Small intestine (tissue), 7 donors: Measurements from ENCODE around the gene MAP3K6. TPM values are rescaled to one million over a fixed set of nuclear protein-coding genes. Genes with fewer than 3 reads are reported as not detected.

Experiments
- DNase-seq, 2 donors: peaks; one replicate each; pipeline versions ENCODE4 v3.0.0 to v3.0.0-alpha.2; 2013
- FAIRE-seq: peaks from 2 replicates; lab custom pipeline; 2012; peaks lifted over from hg19 to GRCh38; lab: Jason Lieb, UNC
- H3K27ac ChIP-seq, 3 donors: one replicate each; pipeline ENCODE4 v1.5.1; 2013; ENCODE audit warnings: low read length in 2 of 3, mild to moderate bottlenecking in 2 of 3, control low read depth in 1 of 3, inconsistent platforms in 1 of 3, low read depth in 1 of 3, moderate library complexity in 1 of 3
- H3K27me3 ChIP-seq, 3 donors: one replicate each; pipeline ENCODE4 v1.6.1; 2013; ENCODE audit warnings: low read length in 3 of 3, inconsistent platforms in 1 of 3; ENCODE audit not compliant: control insufficient read depth in 3 of 3, insufficient read depth in 3 of 3
- H3K36me3 ChIP-seq, 3 donors: one replicate each; pipeline ENCODE4 v1.6.1; 2013; ENCODE audit warnings: low read length in 3 of 3, inconsistent platforms in 1 of 3, low read depth in 1 of 3, mild to moderate bottlenecking in 1 of 3, moderate library complexity in 1 of 3; ENCODE audit not compliant: control insufficient read depth in 3 of 3, insufficient read depth in 2 of 3
- H3K4me1 ChIP-seq, 3 donors: one replicate each; pipeline ENCODE4 v1.6.1; 2013; ENCODE audit warnings: low read length in 2 of 3, inconsistent platforms in 1 of 3, low read depth in 1 of 3, mild to moderate bottlenecking in 1 of 3, moderate library complexity in 1 of 3; ENCODE audit not compliant: control insufficient read depth in 3 of 3, insufficient read depth in 2 of 3
- H3K4me3 ChIP-seq, 3 donors: one replicate each; pipeline ENCODE4 v1.5.1; 2013; ENCODE audit warnings: low read length in 3 of 3, control low read depth in 1 of 3, inconsistent platforms in 1 of 3, low read depth in 1 of 3, mild to moderate bottlenecking in 1 of 3, moderate library complexity in 1 of 3
- H3K9me3 ChIP-seq, 2 donors: one replicate each; pipeline ENCODE4 v1.6.1; 2013; ENCODE audit warnings: low read depth in 1 of 2, low read length in 1 of 2; ENCODE audit not compliant: control insufficient read depth in 2 of 2, insufficient read depth in 1 of 2
- WGBS, 3 donors: extraction: QIAGEN DNeasy Blood & Tissue Kit; methylation state at CpG; one replicate each; pipeline ENCODE4 v1.1.7; 2013; 5-methylcytosine and 5-hydroxymethylcytosine counted together
- polyA plus RNA-seq, 4 donors: library from polyadenylated mRNA; stranded (reverse) in 3 of 4; unstranded in 1 of 4; fragments of 200-250 nt in 3 of 4; fragments of 120-200 nt in 1 of 4; gene quantifications; one replicate each; pipeline versions ENCODE4 v1.2.1 to v1.2.3, GENCODE V29; 2013
- donor health status: healthy with polysubstance abuse.
- donor health status: control.
- donor health status: control.
- donor health status: Bipolar disorder and iron deficiency.
- donor health status: healthy.

MAP3K6 gene
- polyA plus RNA-seq, 4 donors = 1.6 to 19.4 (median 5.2) TPM

DNA sequence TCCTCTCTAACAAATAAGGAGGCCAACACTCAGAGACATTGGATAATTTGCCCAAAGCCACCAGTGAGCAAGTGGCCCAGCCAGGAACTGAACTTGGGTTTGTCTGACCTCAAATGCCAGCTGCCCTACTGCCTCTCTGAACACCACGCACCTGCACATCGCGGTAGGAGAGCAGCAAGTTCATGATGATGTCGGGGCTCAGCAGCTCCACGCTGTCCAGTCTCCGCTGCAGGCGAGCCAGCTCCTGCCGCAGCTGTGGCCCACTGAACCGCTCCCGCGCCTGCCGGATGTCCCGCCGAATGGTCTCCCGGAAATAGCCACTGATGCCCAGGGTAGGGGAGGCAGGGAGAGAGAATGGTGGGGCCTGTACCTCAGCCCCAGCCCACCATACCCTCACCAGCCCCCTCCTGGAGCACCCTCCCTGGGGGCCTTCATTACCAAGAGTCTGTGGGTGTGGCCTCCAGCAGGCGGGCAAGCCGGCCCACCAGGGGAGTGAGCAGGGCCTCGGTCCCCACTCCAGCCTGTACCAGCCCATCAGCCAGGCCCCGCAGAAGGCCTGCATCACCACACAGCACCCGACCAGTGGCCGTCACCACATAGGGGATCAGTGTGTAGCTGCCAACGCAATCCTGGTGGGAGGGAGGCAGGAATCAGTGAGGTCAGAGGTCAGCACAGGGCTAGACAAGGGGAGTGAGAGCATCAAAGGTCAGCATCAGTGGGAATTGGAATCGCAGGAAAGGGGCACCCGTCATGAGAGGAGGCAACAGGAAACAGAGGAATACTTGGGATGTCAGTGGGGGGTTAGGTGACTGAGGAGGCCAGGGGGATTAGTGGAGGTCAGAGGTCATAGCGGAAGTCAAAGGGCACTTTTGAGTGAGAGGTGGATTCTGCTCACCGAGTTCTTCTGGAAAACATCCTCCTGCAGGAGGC, 2.7 kb downstream of the MAP3K6 start:
- Histone ChIP-seq H3K36me3 (peaks cover 0 to 16% (median 0%) of the 10 kb centered on the region in 3 donors), H3K9me3 (no peaks in the 10 kb centered on the region), H3K4me3 (no peak overlapping the region), H3K4me1 (peaks cover 0 to 26% (median 4%) of the 10 kb centered on the region in 3 donors), H3K27me3 (peaks cover 0 to 20% (median 0%) of the 10 kb centered on the region in 3 donors), H3K27ac (no peak overlapping the region)
- 88 to 89% (median 89%) methylated on average over 26 of the region's 26 CpGs for WGBS, 3 donors
- FAIRE-seq (no peak), DNase-seq (no peak)

DNA sequence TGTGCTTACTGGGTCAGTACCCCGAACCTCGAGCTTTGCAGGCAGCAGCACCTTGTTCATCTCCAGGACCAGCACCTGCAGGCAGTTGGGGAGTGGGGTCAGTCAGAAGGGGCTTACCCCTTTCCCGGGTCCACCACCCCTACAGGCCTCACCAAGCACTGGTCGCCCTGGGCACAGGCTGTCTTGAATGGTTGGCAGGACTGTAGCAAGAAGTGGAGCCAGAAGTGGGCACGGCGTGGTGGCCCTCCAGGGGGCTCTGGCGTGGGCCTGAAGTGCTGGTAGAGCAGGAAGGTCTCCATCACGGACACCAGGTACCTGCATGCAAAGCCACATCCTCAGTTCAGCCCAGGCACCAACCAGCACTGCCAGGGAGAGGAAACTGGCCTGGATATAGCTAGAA, 5.2 kb downstream of the MAP3K6 start:
- DNase-seq = no peak
- Histone ChIP-seq H3K4me1 (peaks cover 0 to 31% (median 4%) of the 10 kb centered on the region in 3 donors), H3K27ac (no peak overlapping the region), H3K9me3 (no peaks in the 10 kb centered on the region), H3K27me3 (peaks cover 0 to 35% (median 0%) of the 10 kb centered on the region in 3 donors), H3K36me3 (peaks cover 0 to 16% (median 3%) of the 10 kb centered on the region in 3 donors), H3K4me3 (no peak overlapping the region)
- 89 to 94% (median 90%) methylated on average over 8 of the region's 8 CpGs for WGBS, 3 donors
- no peak for FAIRE-seq

DNA sequence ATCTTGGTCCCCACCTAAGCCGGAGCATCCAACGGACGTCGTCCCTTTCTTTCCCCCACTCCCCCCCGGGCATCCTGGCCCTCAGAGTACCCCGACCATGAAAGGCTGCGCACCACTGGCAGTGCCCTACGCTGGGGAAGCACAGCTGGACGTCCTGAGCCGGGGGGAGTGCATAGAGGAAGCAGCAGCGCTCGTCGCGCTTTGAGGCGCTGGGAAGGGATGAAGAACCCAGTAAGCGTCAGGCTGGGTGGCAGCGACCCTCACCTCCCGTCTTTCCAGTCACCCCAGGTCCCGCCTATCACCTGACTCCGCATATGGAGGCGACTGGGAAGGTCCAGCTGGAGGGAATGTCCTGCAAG, 5.7 kb downstream of the MAP3K6 start:
- Histone ChIP-seq H3K27me3 (peaks cover 0 to 35% (median 0%) of the 10 kb centered on the region in 3 donors), H3K36me3 (peaks cover 0 to 16% (median 4%) of the 10 kb centered on the region in 3 donors), H3K9me3 (no peaks in the 10 kb centered on the region), H3K4me1 (peaks cover 0 to 33% (median 4%) of the 10 kb centered on the region in 3 donors), H3K4me3 (no peak overlapping the region), H3K27ac (no peak overlapping the region)
- no peak for DNase-seq
- 83 to 85% (median 84%) methylated on average over 21 of the region's 21 CpGs for WGBS, 3 donors
- no peak for FAIRE-seq

DNA sequence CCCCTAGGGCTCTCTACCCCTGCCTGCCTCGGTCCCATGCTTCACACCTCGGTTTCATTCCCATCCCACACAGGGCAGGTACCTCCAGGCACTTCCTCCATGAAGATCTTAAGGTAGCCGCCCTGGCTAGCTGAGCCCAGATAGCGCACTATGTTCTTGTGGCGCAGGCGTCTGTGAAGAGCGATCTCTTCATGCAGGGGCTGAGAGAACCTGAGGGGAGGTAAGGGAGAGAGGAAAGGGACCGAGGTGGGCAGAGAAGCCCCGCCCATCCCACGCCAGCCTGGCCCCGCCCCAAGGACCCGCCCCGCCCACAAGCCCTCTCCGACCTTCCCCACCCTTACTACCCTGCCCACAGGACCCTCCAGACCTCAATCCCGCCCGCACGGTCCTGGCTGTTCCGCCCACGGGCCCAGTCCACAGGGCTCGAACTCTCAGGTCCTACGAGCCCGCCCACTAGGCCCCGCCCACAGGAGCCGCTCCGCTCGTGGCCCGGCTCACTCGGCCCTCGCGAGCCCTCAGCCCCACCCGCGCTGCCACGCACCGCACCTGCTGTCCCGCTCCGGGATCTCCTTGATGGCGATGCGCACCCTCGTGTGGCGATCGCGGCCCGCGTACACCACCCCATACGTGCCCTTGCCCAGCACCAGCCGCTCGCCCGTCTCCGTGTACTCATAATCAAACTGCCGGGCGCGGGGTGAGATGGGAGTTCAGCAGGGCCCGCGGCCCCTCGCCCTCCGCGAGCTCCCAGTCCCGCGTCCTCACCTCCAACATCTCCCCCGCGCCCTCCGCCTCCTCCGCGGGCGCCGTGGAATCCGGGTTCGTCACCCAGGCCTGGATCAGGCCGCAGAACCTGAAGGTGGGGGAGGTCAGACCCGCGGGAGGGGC, 6.4 kb downstream of the MAP3K6 start:
- peaks cover 0 to 35% (median 0%) of the 10 kb centered on the region in 3 donors for H3K27me3 ChIP-seq
- no peaks in the 10 kb centered on the region for H3K9me3 ChIP-seq
- DNase-seq (peak in 1 of 2 donors; percentile 59), FAIRE-seq (no peak)
- H3K4me1 ChIP-seq = peaks cover 0 to 30% (median 4%) of the 10 kb centered on the region in 3 donors
- H3K27ac ChIP-seq = no peak overlapping the region
- peaks cover 0 to 20% (median 4%) of the 10 kb centered on the region in 3 donors for H3K36me3 ChIP-seq
- H3K4me3 ChIP-seq = peak overlapping the region in 2 of 3 donors; percentile 24 to 33
- WGBS, 3 donors = 21 to 32% (median 24%) methylated on average over 50 to 71 of the region's 71 CpGs

DNA sequence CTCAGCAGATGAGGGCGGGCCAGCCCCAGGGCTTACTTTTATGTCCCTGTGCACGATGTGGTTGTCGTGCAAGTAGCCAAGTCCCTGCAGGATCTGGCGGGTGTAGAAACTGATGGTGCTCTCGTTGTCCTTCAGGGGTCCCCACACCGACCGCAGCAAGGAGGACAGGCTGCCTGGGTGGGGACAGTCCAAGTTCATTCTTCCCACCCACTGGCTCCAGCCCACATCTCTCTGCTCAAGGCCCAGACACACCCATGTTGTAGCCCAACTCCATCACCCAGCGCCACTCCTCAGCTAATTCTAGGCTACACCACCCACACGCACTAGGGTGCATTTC, 7.0 kb downstream of the MAP3K6 start:
- no peak overlapping the region for H3K27ac ChIP-seq
- FAIRE-seq (no peak), DNase-seq (no peak)
- peaks cover 0 to 25% (median under 1%) of the 10 kb centered on the region in 3 donors for H3K4me1 ChIP-seq
- H3K36me3 ChIP-seq = peaks cover 0 to 24% (median 4%) of the 10 kb centered on the region in 3 donors
- peaks cover 0 to 35% (median 0%) of the 10 kb centered on the region in 3 donors for H3K27me3 ChIP-seq
- H3K4me3 ChIP-seq = peak overlapping the region in 1 of 3 donors; percentile 24
- WGBS, 3 donors = 35 to 58% (median 45%) methylated on average over 9 of the region's 9 CpGs
- no peaks in the 10 kb centered on the region for H3K9me3 ChIP-seq

DNA sequence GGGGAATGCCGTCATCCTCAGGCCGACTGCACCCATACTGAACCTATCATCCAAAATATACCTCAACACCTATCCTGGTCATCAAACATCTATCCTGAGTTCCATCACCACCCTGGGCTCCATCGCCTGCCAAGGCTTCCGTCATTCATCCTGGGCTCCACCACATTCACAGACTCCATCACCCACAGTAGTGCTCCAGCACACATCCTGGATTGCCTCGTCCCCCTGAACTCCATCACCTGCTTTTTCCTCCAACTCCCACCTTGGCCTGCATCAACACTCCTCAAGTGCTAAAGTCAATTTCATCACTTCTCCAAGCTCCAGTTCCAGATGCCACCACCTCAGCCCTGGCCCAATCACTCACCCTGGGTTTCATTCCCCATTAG, 7.8 kb downstream of the MAP3K6 start:
- DNase-seq = no peak
- no peak for FAIRE-seq
- 96 to 97% (median 97%) methylated on average over 5 of the region's 5 CpGs for WGBS, 3 donors
- Histone ChIP-seq H3K9me3 (no peaks in the 10 kb centered on the region), H3K27ac (no peak overlapping the region), H3K27me3 (peaks cover 0 to 35% (median 0%) of the 10 kb centered on the region in 3 donors), H3K4me1 (peaks cover 0 to 21% (median 0%) of the 10 kb centered on the region in 3 donors), H3K4me3 (no peak overlapping the region), H3K36me3 (peaks cover 0 to 26% (median 4%) of the 10 kb centered on the region in 3 donors)

DNA sequence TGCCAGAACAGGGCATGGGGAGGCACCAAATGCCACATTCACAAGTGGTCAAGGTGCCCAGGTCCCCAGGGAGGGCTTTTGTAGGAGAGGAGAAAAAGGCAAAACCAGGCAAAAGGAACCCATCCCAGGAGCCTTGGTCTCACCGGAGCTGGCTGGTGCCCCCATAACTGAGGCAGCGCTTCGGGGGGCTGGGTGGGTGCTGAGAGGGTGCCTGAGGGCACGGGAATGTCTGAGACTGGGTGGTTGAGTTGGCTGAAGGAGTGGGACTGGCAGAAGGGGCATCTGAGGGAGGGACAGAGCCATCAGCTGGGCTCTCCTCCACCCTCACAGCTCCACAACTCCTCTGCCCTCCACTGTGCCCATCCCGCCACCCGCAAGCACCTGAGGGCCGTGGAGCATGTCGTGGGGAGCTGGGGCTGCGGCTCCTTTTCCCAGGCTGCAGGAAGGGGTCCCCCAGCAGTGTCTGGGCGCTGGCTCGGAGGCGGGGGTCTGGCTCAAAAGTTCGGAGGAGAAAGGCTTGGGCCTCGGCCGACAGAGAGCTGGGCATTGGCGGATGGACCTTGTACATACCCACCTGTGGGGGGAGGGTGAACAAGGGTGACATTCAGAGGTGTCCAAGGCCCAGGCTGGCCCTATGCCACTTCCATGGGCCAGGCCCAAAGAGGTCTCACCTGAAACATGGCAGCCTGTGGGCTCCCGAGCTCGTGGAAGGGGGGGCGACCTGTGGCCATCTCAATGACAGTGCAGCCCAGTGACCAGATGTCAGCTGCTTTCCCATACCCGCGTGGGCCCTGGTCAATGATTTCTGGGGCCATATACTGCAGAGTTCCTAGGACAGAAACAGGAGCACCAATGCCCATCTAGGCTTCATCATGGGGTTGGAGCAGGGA, 8.5 kb downstream of the MAP3K6 start:
- FAIRE-seq (no peak), DNase-seq (no peak)
- Histone ChIP-seq H3K4me3 (no peak overlapping the region), H3K9me3 (no peaks in the 10 kb centered on the region), H3K27me3 (peaks cover 0 to 35% (median 0%) of the 10 kb centered on the region in 3 donors), H3K4me1 (peaks cover 0 to 25% (median 0%) of the 10 kb centered on the region in 3 donors), H3K36me3 (peaks cover 0 to 24% (median 4%) of the 10 kb centered on the region in 3 donors), H3K27ac (no peak overlapping the region)
- WGBS, 3 donors = 85 to 91% (median 86%) methylated on average over 20 to 21 of the region's 21 CpGs
